Liver (tissue), 9 donors: ENCODE measurements around the gene PDGFA. TPM values are rescaled to one million over a fixed set of nuclear protein-coding genes. Genes with fewer than 3 reads are reported as not detected.

Experiments
- DNase-seq: peaks from one replicate; pipeline ENCODE4 v3.0.0-alpha.2; 2017; ENCODE audit warnings: low spot score
- H3K27ac ChIP-seq, 2 donors: one replicate each; pipeline ENCODE4 v1.7.0; 2013; ENCODE audit warnings: inconsistent platforms in 2 of 2, low read length in 2 of 2, control low read depth in 1 of 2, low read depth in 1 of 2, mild to moderate bottlenecking in 1 of 2
- H3K27me3 ChIP-seq, 4 donors: one replicate each; pipeline versions ENCODE4 v1.6.1 to v1.7.0; 2013; ENCODE audit warnings: low read length in 3 of 4, inconsistent platforms in 1 of 4, mild to moderate bottlenecking in 1 of 4, moderate library complexity in 1 of 4; ENCODE audit not compliant: control insufficient read depth in 4 of 4, insufficient read depth in 4 of 4
- H3K36me3 ChIP-seq, 4 donors: one replicate each; pipeline versions ENCODE4 v1.6.1 to v1.7.0; 2013; ENCODE audit warnings: low read length in 3 of 4, mild to moderate bottlenecking in 3 of 4, low read depth in 1 of 4, moderate library complexity in 1 of 4; ENCODE audit not compliant: control insufficient read depth in 4 of 4, insufficient read depth in 3 of 4
- H3K4me1 ChIP-seq, 4 donors: one replicate each; pipeline versions ENCODE4 v1.6.1 to v1.7.0; 2013; ENCODE audit warnings: low read length in 3 of 4, mild to moderate bottlenecking in 3 of 4, moderate library complexity in 1 of 4; ENCODE audit not compliant: control insufficient read depth in 4 of 4, insufficient read depth in 4 of 4
- H3K4me3 ChIP-seq, 3 donors: one replicate each; pipeline versions ENCODE4 v1.6.1 to v1.7.0; 2013; ENCODE audit warnings: low read length in 3 of 3, control low read depth in 1 of 3, low read depth in 1 of 3, mild to moderate bottlenecking in 1 of 3
- H3K9ac ChIP-seq, 2 donors: one replicate each; pipeline ENCODE4 v1.7.0; 2013; ENCODE audit warnings: low read length in 2 of 2, mild to moderate bottlenecking in 2 of 2, moderate library complexity in 2 of 2, control low read depth in 1 of 2, low read depth in 1 of 2
- H3K9me3 ChIP-seq, 4 donors: one replicate each; pipeline versions ENCODE4 v1.6.1 to v1.7.0; 2013; ENCODE audit warnings: low read length in 3 of 4; ENCODE audit not compliant: control insufficient read depth in 4 of 4
- EGR1 ChIP-seq, 2 donors: IDR thresholded peaks; 2 replicates each; pipeline ENCODE4 v1.6.1; 2016 to 2018; ENCODE audit warnings: antibody characterized with exemption in 2 of 2, low read depth in 2 of 2
- FOXA1 ChIP-seq: IDR thresholded peaks from 2 replicates; pipeline ENCODE4 v1.6.1; 2016; ENCODE audit warnings: antibody characterized with exemption
- FOXA2 ChIP-seq: IDR thresholded peaks from 2 replicates; pipeline ENCODE4 v1.6.1; 2016; ENCODE audit warnings: antibody characterized with exemption
- GABPA ChIP-seq, 2 donors: IDR thresholded peaks in 1 of 2; conservative IDR thresholded peaks in 1 of 2; 2 replicates each; pipeline ENCODE4 v1.6.1; 2016; ENCODE audit warnings: antibody characterized with exemption in 2 of 2, mild to moderate bottlenecking in 1 of 2, moderate library complexity in 1 of 2
- HNF4A ChIP-seq, 2 donors: conservative IDR thresholded peaks; 2 replicates each; pipeline ENCODE4 v1.6.1; 2016; ENCODE audit warnings: antibody characterized with exemption in 2 of 2, mild to moderate bottlenecking in 2 of 2
- HNF4G ChIP-seq: IDR thresholded peaks from 2 replicates; pipeline ENCODE4 v1.6.1; 2016; ENCODE audit warnings: antibody characterized with exemption
- JUND ChIP-seq, 2 donors: IDR thresholded peaks; 2 replicates each; pipeline ENCODE4 v1.6.1; 2016; ENCODE audit warnings: antibody characterized with exemption in 2 of 2
- NR2F2 ChIP-seq: IDR thresholded peaks from 2 replicates; pipeline ENCODE4 v1.6.1; 2016; ENCODE audit warnings: antibody characterized with exemption
- RAD21 ChIP-seq, 2 donors: IDR thresholded peaks; 2 replicates each; pipeline ENCODE4 v1.6.1; 2016; ENCODE audit warnings: antibody characterized with exemption in 2 of 2, mild to moderate bottlenecking in 2 of 2
- RXRA ChIP-seq, 2 donors: IDR thresholded peaks; 2 replicates each; pipeline ENCODE4 v1.6.1; 2017 to 2018; ENCODE audit warnings: antibody characterized with exemption in 2 of 2, mild to moderate bottlenecking in 1 of 2
- SP1 ChIP-seq: IDR thresholded peaks from 2 replicates; pipeline ENCODE4 v1.6.1; 2018; ENCODE audit warnings: antibody characterized with exemption, mild to moderate bottlenecking
- TAF1 ChIP-seq: conservative IDR thresholded peaks from 2 replicates; pipeline ENCODE4 v1.6.1; 2016; ENCODE audit warnings: antibody characterized with exemption, mild to moderate bottlenecking
- YY1 ChIP-seq: IDR thresholded peaks from 2 replicates; pipeline ENCODE4 v1.6.1; 2016; ENCODE audit warnings: antibody characterized with exemption, mild to moderate bottlenecking
- WGBS: extraction: QIAGEN DNeasy Blood & Tissue Kit; methylation state at CpG from one replicate; pipeline ENCODE4 v1.1.7; 2013; 5-methylcytosine and 5-hydroxymethylcytosine counted together
- polyA plus RNA-seq, 2 donors: library from polyadenylated mRNA; stranded (reverse) in 1 of 2; unstranded in 1 of 2; fragments of 200-250 nt in 1 of 2; fragments of >200 nt in 1 of 2; fragmentation: Nextera tagmentation in 1 of 2; extraction: Ambion mirVana in 1 of 2; gene quantifications; one replicate each; pipeline versions ENCODE4 v1.2.1 to v1.2.3, GENCODE V29; 2013 to 2015
- total RNA-seq, 2 donors: library from RNA; depleted of rRNA; stranded (reverse); fragments of >200 nt; gene quantifications; one replicate each; pipeline ENCODE4 v1.2.3, GENCODE V29; 2014
- TF ChIP-seq, protein P1 (sequence below): fragments of 150-350 bp; IDR thresholded peaks from 2 replicates; pipeline ENCODE4 v1.5.1; 2017; ENCODE audit warnings: improper control_type of control experiment, low read depth, low read length; ENCODE audit not compliant: missing input control
- TF ChIP-seq, protein P2 (sequence below): IDR thresholded peaks from 2 replicates; pipeline ENCODE4 v1.6.1; 2016; ENCODE audit warnings: antibody characterized with exemption, mild to moderate bottlenecking
- TF ChIP-seq, protein P3 (sequence below): IDR thresholded peaks from 2 replicates; pipeline ENCODE4 v1.6.1; 2016; ENCODE audit warnings: antibody characterized with exemption
- TF ChIP-seq, protein P4 (sequence below): IDR thresholded peaks from 2 replicates; pipeline ENCODE4 v1.6.1; 2016; ENCODE audit warnings: antibody characterized with exemption
- TF ChIP-seq, protein P5 (sequence below): IDR thresholded peaks from 2 replicates; pipeline ENCODE4 v1.6.1; 2016; ENCODE audit warnings: antibody characterized with exemption
- donor health status: healthy.
- donor health status: healthy.
- donor health status: healthy.
- donor health status: healthy.
- donor health status: healthy.

PDGFA gene
- total and polyA plus RNA-seq, 4 donors, result 1.4 to 5.1 (median 2.0) TPM

DNA sequence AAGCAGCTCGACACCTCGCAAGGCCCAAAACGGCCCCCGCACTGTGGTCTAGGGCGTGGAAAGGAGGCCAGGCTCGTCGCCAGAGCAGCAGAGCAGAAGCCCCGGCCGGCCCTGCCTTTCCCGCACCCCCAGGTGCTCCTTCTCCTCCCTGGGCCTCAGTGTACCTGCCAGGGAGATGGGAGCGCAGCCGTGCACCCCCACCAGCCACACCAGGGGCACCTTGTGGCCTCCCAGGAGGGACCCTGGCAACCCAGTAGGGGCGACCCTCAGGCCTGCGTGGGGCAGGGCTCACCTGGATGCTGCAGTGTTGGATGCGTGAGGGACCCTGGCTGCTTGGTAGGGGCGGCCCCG, 9.5 kb downstream of the PDGFA start:
- whole genome bisulfite sequencing, result 92% methylated on average over 17 of the region's 17 CpGs
- peaks cover 0 to 5% (median 2%) of the 10 kb centered on the region in 4 donors for H3K4me1 ChIP-seq
- H3K9me3 ChIP-seq, result no peaks in the 10 kb centered on the region
- no peak overlapping the region for H3K9ac ChIP-seq
- no peaks in the 10 kb centered on the region for H3K27me3 ChIP-seq
- no peak for TF ChIP-seq TAF1
- no peak for TF ChIP-seq RXRA (IDR thresholded peaks at IDR 0.05)
- no peak for TF ChIP-seq JUND (IDR thresholded peaks at IDR 0.05)
- TF ChIP-seq EGR1 (IDR thresholded peaks at IDR 0.05; ENCODE audit: low read depth in 2 of 2), result no peak
- TF ChIP-seq, protein P1, sequence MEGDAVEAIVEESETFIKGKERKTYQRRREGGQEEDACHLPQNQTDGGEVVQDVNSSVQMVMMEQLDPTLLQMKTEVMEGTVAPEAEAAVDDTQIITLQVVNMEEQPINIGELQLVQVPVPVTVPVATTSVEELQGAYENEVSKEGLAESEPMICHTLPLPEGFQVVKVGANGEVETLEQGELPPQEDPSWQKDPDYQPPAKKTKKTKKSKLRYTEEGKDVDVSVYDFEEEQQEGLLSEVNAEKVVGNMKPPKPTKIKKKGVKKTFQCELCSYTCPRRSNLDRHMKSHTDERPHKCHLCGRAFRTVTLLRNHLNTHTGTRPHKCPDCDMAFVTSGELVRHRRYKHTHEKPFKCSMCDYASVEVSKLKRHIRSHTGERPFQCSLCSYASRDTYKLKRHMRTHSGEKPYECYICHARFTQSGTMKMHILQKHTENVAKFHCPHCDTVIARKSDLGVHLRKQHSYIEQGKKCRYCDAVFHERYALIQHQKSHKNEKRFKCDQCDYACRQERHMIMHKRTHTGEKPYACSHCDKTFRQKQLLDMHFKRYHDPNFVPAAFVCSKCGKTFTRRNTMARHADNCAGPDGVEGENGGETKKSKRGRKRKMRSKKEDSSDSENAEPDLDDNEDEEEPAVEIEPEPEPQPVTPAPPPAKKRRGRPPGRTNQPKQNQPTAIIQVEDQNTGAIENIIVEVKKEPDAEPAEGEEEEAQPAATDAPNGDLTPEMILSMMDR, result no peak
- TF ChIP-seq, protein P2, sequence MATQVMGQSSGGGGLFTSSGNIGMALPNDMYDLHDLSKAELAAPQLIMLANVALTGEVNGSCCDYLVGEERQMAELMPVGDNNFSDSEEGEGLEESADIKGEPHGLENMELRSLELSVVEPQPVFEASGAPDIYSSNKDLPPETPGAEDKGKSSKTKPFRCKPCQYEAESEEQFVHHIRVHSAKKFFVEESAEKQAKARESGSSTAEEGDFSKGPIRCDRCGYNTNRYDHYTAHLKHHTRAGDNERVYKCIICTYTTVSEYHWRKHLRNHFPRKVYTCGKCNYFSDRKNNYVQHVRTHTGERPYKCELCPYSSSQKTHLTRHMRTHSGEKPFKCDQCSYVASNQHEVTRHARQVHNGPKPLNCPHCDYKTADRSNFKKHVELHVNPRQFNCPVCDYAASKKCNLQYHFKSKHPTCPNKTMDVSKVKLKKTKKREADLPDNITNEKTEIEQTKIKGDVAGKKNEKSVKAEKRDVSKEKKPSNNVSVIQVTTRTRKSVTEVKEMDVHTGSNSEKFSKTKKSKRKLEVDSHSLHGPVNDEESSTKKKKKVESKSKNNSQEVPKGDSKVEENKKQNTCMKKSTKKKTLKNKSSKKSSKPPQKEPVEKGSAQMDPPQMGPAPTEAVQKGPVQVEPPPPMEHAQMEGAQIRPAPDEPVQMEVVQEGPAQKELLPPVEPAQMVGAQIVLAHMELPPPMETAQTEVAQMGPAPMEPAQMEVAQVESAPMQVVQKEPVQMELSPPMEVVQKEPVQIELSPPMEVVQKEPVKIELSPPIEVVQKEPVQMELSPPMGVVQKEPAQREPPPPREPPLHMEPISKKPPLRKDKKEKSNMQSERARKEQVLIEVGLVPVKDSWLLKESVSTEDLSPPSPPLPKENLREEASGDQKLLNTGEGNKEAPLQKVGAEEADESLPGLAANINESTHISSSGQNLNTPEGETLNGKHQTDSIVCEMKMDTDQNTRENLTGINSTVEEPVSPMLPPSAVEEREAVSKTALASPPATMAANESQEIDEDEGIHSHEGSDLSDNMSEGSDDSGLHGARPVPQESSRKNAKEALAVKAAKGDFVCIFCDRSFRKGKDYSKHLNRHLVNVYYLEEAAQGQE, result no peak
- TF ChIP-seq RAD21 (IDR thresholded peaks at IDR 0.05), result no peak
- no peak for TF ChIP-seq HNF4A (conservative IDR thresholded peaks at IDR 0.05)
- TF ChIP-seq SP1, result no peak
- TF ChIP-seq FOXA1, result no peak
- TF ChIP-seq YY1, result no peak
- no peak for TF ChIP-seq NR2F2
- no peak for DNase-seq
- no peak overlapping the region for H3K27ac ChIP-seq
- no peak overlapping the region for H3K4me3 ChIP-seq
- peaks cover 0 to 1% (median 0%) of the 10 kb centered on the region in 4 donors for H3K36me3 ChIP-seq

DNA sequence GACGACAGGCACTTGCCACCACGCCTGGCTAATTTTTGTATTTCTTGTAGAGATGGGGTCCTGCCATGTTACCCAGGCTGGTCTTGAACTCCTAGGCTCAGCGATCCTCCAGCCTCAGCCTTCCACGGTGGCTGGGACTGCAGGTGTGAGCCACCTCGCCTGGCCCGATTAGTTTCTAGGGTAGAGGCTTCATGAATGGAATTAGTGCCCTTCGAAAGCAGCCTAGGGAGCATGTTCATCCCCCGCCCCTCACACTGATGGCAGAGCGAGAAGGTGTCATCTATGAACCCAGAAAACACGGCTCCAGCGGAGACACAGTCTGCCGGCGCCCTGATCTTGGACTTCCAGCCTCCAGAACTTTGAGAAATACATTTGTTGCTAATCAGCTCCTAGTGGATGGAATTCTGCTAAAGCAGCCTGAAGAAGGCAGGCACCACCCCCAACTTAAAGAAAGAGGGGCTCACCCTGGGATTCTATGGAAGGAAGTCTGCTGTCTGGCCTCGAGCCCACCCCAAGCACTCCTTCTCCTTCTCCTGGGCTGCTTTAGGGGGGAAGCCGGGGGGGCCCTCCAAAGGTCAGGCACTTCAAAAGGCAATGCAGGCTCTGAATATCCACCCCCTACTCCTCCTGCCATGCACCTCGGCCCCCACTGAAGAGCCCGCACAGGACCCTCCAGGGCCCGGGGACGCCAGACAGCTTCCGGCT, 10.1 kb downstream of the PDGFA start:
- Histone ChIP-seq H3K27ac (no peak overlapping the region), H3K9me3 (no peaks in the 10 kb centered on the region), H3K27me3 (no peaks in the 10 kb centered on the region), H3K4me1 (peaks cover 0 to 10% (median 5%) of the 10 kb centered on the region in 4 donors), H3K36me3 (peaks cover 0 to 1% (median 0%) of the 10 kb centered on the region in 4 donors), H3K9ac (no peak overlapping the region), H3K4me3 (no peak overlapping the region)
- no peak for TF ChIP-seq YY1
- TF ChIP-seq, protein P3, sequence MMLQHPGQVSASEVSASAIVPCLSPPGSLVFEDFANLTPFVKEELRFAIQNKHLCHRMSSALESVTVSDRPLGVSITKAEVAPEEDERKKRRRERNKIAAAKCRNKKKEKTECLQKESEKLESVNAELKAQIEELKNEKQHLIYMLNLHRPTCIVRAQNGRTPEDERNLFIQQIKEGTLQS, result no peak
- TF ChIP-seq RAD21 (IDR thresholded peaks at IDR 0.05), result no peak
- TF ChIP-seq, protein P2, result no peak
- TF ChIP-seq FOXA2, result no peak
- TF ChIP-seq, protein P1, result no peak
- no peak for TF ChIP-seq RXRA (IDR thresholded peaks at IDR 0.05)
- TF ChIP-seq, protein P4, sequence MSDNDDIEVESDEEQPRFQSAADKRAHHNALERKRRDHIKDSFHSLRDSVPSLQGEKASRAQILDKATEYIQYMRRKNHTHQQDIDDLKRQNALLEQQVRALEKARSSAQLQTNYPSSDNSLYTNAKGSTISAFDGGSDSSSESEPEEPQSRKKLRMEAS, result no peak
- TF ChIP-seq, protein P5, sequence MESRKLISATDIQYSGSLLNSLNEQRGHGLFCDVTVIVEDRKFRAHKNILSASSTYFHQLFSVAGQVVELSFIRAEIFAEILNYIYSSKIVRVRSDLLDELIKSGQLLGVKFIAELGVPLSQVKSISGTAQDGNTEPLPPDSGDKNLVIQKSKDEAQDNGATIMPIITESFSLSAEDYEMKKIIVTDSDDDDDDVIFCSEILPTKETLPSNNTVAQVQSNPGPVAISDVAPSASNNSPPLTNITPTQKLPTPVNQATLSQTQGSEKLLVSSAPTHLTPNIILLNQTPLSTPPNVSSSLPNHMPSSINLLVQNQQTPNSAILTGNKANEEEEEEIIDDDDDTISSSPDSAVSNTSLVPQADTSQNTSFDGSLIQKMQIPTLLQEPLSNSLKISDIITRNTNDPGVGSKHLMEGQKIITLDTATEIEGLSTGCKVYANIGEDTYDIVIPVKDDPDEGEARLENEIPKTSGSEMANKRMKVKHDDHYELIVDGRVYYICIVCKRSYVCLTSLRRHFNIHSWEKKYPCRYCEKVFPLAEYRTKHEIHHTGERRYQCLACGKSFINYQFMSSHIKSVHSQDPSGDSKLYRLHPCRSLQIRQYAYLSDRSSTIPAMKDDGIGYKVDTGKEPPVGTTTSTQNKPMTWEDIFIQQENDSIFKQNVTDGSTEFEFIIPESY, result no peak
- no peak for TF ChIP-seq GABPA (IDR thresholded peaks at IDR 0.05 in 1 of 2, conservative IDR thresholded peaks at IDR 0.05 in 1 of 2)
- TF ChIP-seq HNF4A (conservative IDR thresholded peaks at IDR 0.05), result no peak
- no peak for TF ChIP-seq TAF1
- no peak for TF ChIP-seq HNF4G
- no peak for TF ChIP-seq EGR1 (IDR thresholded peaks at IDR 0.05; ENCODE audit: low read depth in 2 of 2)
- 95% methylated on average over 20 of the region's 20 CpGs for WGBS
- no peak for DNase-seq
